OCI-LY7 (cell line): ENCODE data around the gene LRIG1. TPM values are rescaled to one million over a fixed set of nuclear protein-coding genes. Genes with fewer than 3 reads are reported as not detected.

Source experiments
- BruUV-seq: library from RNA; stranded (reverse); fragments of 400-500 nt; replicated peaks from 2 replicates; lab custom pipeline; 2021; lab: Mats Ljungman, UMichigan
- CTCF ChIA-PET: fragments of 300-600 bp; sonication (Branson Sonifier 250); formaldehyde crosslinking; loops from one replicate; lab custom pipeline; 2022; ENCODE audit warnings: antibody characterized with exemption; ENCODE audit not compliant: unreplicated experiment; lab: Charles Lee
- POLR2A ChIA-PET: fragments of 300-600 bp; sonication (Branson Sonifier 250); formaldehyde crosslinking; loops from one replicate; lab custom pipeline; 2022; ENCODE audit warnings: antibody characterized with exemption; lab: Charles Lee
- DNase-seq: peaks from one replicate; pipeline ENCODE4 v3.0.0-alpha.2; 2015; ENCODE audit warnings: low spot score
- H2AFZ ChIP-seq: fragments of 200-600 bp; sonication (generic), shearing (Covaris generic); 2 replicates; pipeline ENCODE4 v1.6.1; 2014; ENCODE audit warnings: mild to moderate bottlenecking, antibody characterized with exemption, low read length, moderate library complexity
- H3K27ac ChIP-seq: fragments of 200-600 bp; sonication (generic); 2 replicates; pipeline ENCODE4 v1.5.1; 2014; ENCODE audit warnings: mixed run types, low read depth, mild to moderate bottlenecking, moderate library complexity, low read length, inconsistent platforms; ENCODE audit not compliant: poor library complexity, severe bottlenecking
- H3K36me3 ChIP-seq: fragments of 200-600 bp; sonication (generic); 2 replicates; pipeline ENCODE4 v1.6.1; 2014; ENCODE audit warnings: mild to moderate bottlenecking, antibody characterized with exemption, low read length, moderate library complexity, mixed read lengths; ENCODE audit not compliant: insufficient read depth
- H3K4me1 ChIP-seq: fragments of 200-600 bp; sonication (generic); 2 replicates; pipeline ENCODE4 v1.5.1; 2014; ENCODE audit warnings: mild to moderate bottlenecking, low read length; ENCODE audit not compliant: insufficient read depth, poor library complexity, severe bottlenecking
- H3K4me2 ChIP-seq: fragments of 200-600 bp; sonication (generic); 2 replicates; pipeline ENCODE4 v1.6.1; 2014; ENCODE audit warnings: mild to moderate bottlenecking, low read length
- H3K4me3 ChIP-seq: fragments of 200-600 bp; sonication (generic); 2 replicates; pipeline ENCODE4 v1.5.1; 2014; ENCODE audit warnings: mild to moderate bottlenecking, low read depth, low read length; ENCODE audit not compliant: poor library complexity, severe bottlenecking
- H3K79me2 ChIP-seq: fragments of 200-600 bp; sonication (generic); 2 replicates; pipeline ENCODE4 v1.6.1; 2016; ENCODE audit warnings: low read depth, mild to moderate bottlenecking, low read length, moderate library complexity, mixed read lengths; ENCODE audit not compliant: insufficient read depth
- H3K9me2 ChIP-seq: fragments of 200-600 bp; sonication (generic); 2 replicates; pipeline ENCODE4 v1.6.1; 2016; ENCODE audit warnings: mild to moderate bottlenecking, low read length, mixed read lengths; ENCODE audit not compliant: insufficient read depth
- H3K9me3 ChIP-seq: fragments of 200-600 bp; sonication (generic); 2 replicates; pipeline ENCODE4 v1.6.1; 2014; ENCODE audit warnings: mild to moderate bottlenecking, mixed run types, low read length, mixed read lengths
- H4K20me1 ChIP-seq: fragments of 200-600 bp; sonication (generic); 2 replicates; pipeline ENCODE4 v1.6.1; 2014; ENCODE audit warnings: mild to moderate bottlenecking, antibody characterized with exemption, low read length, moderate library complexity, mixed read lengths; ENCODE audit not compliant: insufficient read depth
- EZH2phosphoT487 ChIP-seq: fragments of 200-600 bp; sonication (generic); IDR thresholded peaks from 2 replicates; pipeline ENCODE4 v1.6.1; 2018; ENCODE audit warnings: low read depth, borderline replicate concordance, mild to moderate bottlenecking, mixed run types, antibody characterized with exemption, low read length, moderate library complexity, mixed read lengths
- intact Hi-C: fragments of 100-400 bp; cut with micrococcal nuclease; formaldehyde crosslinking; loops from one replicate; pipeline ENCODE4 v1.10.0; 2022; ENCODE audit not compliant: unreplicated experiment
- total RNA-seq, 2 experiments: library from RNA; depleted of rRNA in 1 of 2; stranded (reverse); fragments of >200 nt in 1 of 2; shearing (Covaris generic) in 1 of 2; gene quantifications; 2 replicates each; pipeline ENCODE4 v1.2.3, GENCODE V29; 2014 to 2022
- TF ChIP-seq, protein P1 (sequence below): fragments of 200-600 bp; sonication (generic); conservative IDR thresholded peaks from 2 replicates; pipeline ENCODE4 v1.5.1; 2014; ENCODE audit warnings: mild to moderate bottlenecking, antibody characterized with exemption, low read length, moderate library complexity, mixed read lengths

The LRIG1 gene
- total RNA-seq, 2 experiments from 2014 or later, result 84.2 to 115 TPM

DNA sequence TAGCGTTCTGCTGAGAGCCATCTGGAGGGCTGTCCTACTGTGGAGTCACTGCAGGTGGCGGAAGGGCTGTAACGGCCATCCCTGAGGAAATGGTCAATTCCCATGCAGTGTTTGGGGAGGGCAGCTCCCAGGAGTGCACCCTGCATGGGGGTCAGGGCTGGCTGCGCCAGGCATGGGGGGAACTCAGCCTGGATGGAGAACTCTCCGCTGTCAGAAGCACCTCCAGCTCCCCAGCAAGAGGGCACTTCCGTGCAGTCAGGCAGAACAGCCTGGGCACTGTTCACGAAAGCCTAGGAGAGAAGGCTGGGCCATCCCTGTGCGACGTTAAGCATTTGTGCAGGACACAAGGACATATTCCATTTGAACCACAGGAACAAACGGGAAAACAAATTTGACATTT is 105.2 kb downstream of the LRIG1 start:
- DNase-seq, result no peak
- Histone ChIP-seq H3K4me2 (no peak overlapping the region), H3K36me3 (peaks cover 100% of the 10 kb centered on the region), H3K9me2 (no peaks in the 10 kb centered on the region), H3K9me3 (no peaks in the 10 kb centered on the region), H3K27ac (no peak overlapping the region), H2AFZ (no peak overlapping the region), H3K4me3 (no peak overlapping the region), H3K79me2 (peaks cover 2% of the 10 kb centered on the region; the same call in 1 of the 2 replicates), H3K4me1 (peaks cover 13% of the 10 kb centered on the region), H4K20me1 (0 out of 2 replicates have a peak, but pooled peaks cover 4% of the 10 kb centered on the region)
- intact Hi-C loops, result no loop called here
- ChIA-PET POLR2A (no interaction called here), CTCF (no interaction called here)
- no TSS peak for BruUV-seq
- TF ChIP-seq, protein P1, sequence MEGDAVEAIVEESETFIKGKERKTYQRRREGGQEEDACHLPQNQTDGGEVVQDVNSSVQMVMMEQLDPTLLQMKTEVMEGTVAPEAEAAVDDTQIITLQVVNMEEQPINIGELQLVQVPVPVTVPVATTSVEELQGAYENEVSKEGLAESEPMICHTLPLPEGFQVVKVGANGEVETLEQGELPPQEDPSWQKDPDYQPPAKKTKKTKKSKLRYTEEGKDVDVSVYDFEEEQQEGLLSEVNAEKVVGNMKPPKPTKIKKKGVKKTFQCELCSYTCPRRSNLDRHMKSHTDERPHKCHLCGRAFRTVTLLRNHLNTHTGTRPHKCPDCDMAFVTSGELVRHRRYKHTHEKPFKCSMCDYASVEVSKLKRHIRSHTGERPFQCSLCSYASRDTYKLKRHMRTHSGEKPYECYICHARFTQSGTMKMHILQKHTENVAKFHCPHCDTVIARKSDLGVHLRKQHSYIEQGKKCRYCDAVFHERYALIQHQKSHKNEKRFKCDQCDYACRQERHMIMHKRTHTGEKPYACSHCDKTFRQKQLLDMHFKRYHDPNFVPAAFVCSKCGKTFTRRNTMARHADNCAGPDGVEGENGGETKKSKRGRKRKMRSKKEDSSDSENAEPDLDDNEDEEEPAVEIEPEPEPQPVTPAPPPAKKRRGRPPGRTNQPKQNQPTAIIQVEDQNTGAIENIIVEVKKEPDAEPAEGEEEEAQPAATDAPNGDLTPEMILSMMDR, result no peak
- TF ChIP-seq EZH2phosphoT487, result no peak

DNA sequence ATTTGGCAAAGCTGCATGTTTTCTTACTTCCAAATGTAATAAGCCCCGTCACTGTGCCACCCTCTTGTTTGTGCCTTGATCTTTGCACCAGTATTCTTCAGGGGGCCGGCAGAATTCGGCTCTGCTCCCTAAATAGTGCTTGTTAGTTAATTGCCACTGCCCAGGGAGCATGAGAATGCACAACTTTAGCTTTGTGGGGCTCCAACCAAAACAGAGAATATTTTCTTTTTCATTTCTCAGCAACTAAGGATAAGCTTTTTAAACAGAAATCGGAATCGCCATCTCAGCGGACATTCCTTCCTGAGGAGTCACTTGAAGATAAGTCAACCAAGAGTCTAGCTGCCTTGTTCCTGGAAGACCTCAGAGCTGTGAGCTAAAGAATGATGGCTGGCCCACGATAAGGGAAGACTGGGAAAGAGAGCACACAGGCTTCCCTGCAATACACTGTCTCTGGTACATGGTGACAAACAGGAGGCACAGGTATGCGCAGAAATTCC is 106.0 kb downstream of the LRIG1 start:
- BruUV-seq, result no TSS peak
- Histone ChIP-seq H3K4me2 (no peak overlapping the region), H3K36me3 (peaks cover 100% of the 10 kb centered on the region), H3K27ac (no peak overlapping the region), H3K9me2 (no peaks in the 10 kb centered on the region), H2AFZ (no peak overlapping the region), H3K4me3 (no peak overlapping the region), H3K79me2 (peaks cover 10% of the 10 kb centered on the region), H3K9me3 (no peaks in the 10 kb centered on the region), H3K4me1 (peaks cover 21% of the 10 kb centered on the region), H4K20me1 (0 out of 2 replicates have a peak, but pooled peaks cover 4% of the 10 kb centered on the region)
- TF ChIP-seq, protein P1, result no peak
- no peak for TF ChIP-seq EZH2phosphoT487
- ChIA-PET CTCF (interaction anchor here (0.6 kb wide), 1 partner anchor 159 kb away, joined by 6 read pairs; no protein-coding TSS in a partner anchor), POLR2A (interaction anchor here (0.6 to 1.2 kb wide), 5 partner anchors 13 to 285 kb away, joined by 3 to 5 read pairs (median 3); no protein-coding TSS in a partner anchor)
- intact Hi-C loops, result no loop called here
- DNase-seq, result no peak
